GM23248 (cell line): ENCODE data around the gene YES1. TPM values are rescaled to one million over a fixed set of nuclear protein-coding genes. Genes with fewer than 3 reads are reported as not detected.

Source experiments
- DNase-seq: peaks from one replicate; pipeline ENCODE4 v3.0.0-alpha.2; 2015
- H2AFZ ChIP-seq: fragments of 200-600 bp; sonication (generic); 2 replicates; pipeline ENCODE4 v1.6.1; 2016; ENCODE audit warnings: antibody characterized with exemption
- H3F3A ChIP-seq: fragments of 200-600 bp; sonication (generic); 2 replicates; pipeline ENCODE4 v1.6.1; 2016; ENCODE audit warnings: mild to moderate bottlenecking, antibody characterized with exemption, mixed run types; ENCODE audit not compliant: insufficient read depth
- H3K27ac ChIP-seq: fragments of 200-600 bp; sonication (generic); 2 replicates; pipeline ENCODE4 v1.5.1; 2016; ENCODE audit warnings: mild to moderate bottlenecking
- H3K27me3 ChIP-seq: fragments of 200-600 bp; sonication (generic); replicated peaks from 2 replicates; pipeline ENCODE4 v1.6.1; 2016; ENCODE audit warnings: mild to moderate bottlenecking; ENCODE audit not compliant: insufficient read depth
- H3K36me3 ChIP-seq: fragments of 200-600 bp; sonication (generic); 2 replicates; pipeline ENCODE4 v1.6.1; 2016; ENCODE audit warnings: low read depth, mild to moderate bottlenecking
- H3K4me1 ChIP-seq: fragments of 200-600 bp; sonication (generic); 2 replicates; pipeline ENCODE4 v1.6.1; 2016; ENCODE audit warnings: mild to moderate bottlenecking; ENCODE audit not compliant: insufficient read depth
- H3K4me2 ChIP-seq: fragments of 200-600 bp; sonication (generic); one replicate; pipeline ENCODE4 v1.6.1; 2016; ENCODE audit warnings: mild to moderate bottlenecking; ENCODE audit not compliant: unreplicated experiment
- H3K4me3 ChIP-seq: fragments of 200-600 bp; sonication (generic); 2 replicates; pipeline ENCODE4 v1.5.1; 2016; ENCODE audit warnings: mild to moderate bottlenecking
- H3K79me2 ChIP-seq: fragments of 200-600 bp; sonication (generic); 2 replicates; pipeline ENCODE4 v1.6.1; 2016; ENCODE audit warnings: mild to moderate bottlenecking; ENCODE audit not compliant: insufficient read depth
- H3K9ac ChIP-seq: fragments of 200-600 bp; sonication (generic); 2 replicates; pipeline ENCODE4 v1.6.1; 2016; ENCODE audit warnings: mild to moderate bottlenecking
- H3K9me2 ChIP-seq: fragments of 200-600 bp; sonication (generic); 2 replicates; pipeline ENCODE4 v1.6.1; 2016; ENCODE audit warnings: mixed run types, mild to moderate bottlenecking, moderate library complexity; ENCODE audit not compliant: insufficient read depth
- H3K9me3 ChIP-seq: fragments of 200-600 bp; sonication (generic); one replicate; pipeline ENCODE4 v1.6.1; 2017; ENCODE audit warnings: low read depth
- H4K20me1 ChIP-seq: fragments of 200-600 bp; sonication (generic); 2 replicates; pipeline ENCODE4 v1.6.0; 2016; ENCODE audit not compliant: insufficient read depth
- EZH2 ChIP-seq: fragments of 200-600 bp; sonication (generic); IDR thresholded peaks from 2 replicates; pipeline ENCODE4 v1.6.1; 2018; ENCODE audit warnings: antibody characterized with exemption, mild to moderate bottlenecking; ENCODE audit not compliant: insufficient read depth, poor library complexity, severe bottlenecking
- EZH2phosphoT487 ChIP-seq: fragments of 200-600 bp; sonication (generic); IDR thresholded peaks from 2 replicates; pipeline ENCODE4 v1.6.1; 2018; ENCODE audit warnings: antibody characterized with exemption, moderate library complexity, mild to moderate bottlenecking, low read depth; ENCODE audit not compliant: insufficient read depth
- WGBS, 2 experiments: methylation state at CpG; one replicate each; pipeline ENCODE4 v1.1.6; 2015 to 2017; ENCODE audit warnings: low lambda C conversion rate in 2 of 2, low coverage in 1 of 2; ENCODE audit errors: missing lambda C conversion rate in 2 of 2; 5-methylcytosine and 5-hydroxymethylcytosine counted together
- in situ Hi-C: fragments of 300-500 bp; cut with MboI; formaldehyde crosslinking; loops from 2 replicates; pipeline ENCODE4 v1.15.0; 2020
- polyA plus RNA-seq: library from polyadenylated mRNA; unstranded; fragments of >200 nt; fragmentation: Nextera tagmentation; extraction: Ambion mirVana; gene quantifications from 2 replicates; pipeline ENCODE4 v1.2.1, GENCODE V29; 2016
- total RNA-seq: library from RNA; depleted of rRNA; stranded (reverse); fragments of >200 nt; shearing (Covaris generic); gene quantifications from 2 replicates; pipeline ENCODE4 v1.2.3, GENCODE V29; 2014

Gene YES1
- total and polyA plus RNA-seq, 2 experiments from 2014 or later = 23.6 to 89.9 TPM

DNA sequence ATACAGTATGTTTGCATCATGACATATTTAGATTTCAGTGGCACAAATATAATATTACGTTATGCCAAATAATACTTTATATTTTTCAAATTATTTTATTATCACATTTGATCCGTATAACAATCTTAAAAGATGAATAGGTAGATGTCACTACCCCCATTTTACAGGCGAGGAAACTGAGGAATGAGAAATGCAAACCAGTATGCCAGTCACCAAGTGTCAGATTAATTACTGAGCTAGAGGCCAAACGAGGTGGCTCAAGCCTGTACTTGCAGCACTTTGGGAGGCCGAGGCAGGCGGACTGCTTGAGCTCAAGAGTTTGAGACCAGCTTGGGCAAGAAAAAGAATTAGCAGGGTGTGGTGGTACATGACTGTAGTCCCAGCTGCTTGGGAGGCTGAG, 17.4 kb upstream of the YES1 start:
- no peaks in the 10 kb centered on the region for H3K79me2 ChIP-seq
- in situ Hi-C loops = loop anchor here (5.0 kb wide), 1 partner anchor 87 kb away; no protein-coding TSS in a partner anchor
- peaks cover 13% of the 10 kb centered on the region for H3F3A ChIP-seq
- no peaks in the 10 kb centered on the region for H3K9me3 ChIP-seq
- no peaks in the 10 kb centered on the region for H3K27me3 ChIP-seq
- no peaks in the 10 kb centered on the region for H3K36me3 ChIP-seq
- H4K20me1 ChIP-seq = no peaks in the 10 kb centered on the region
- no peak overlapping the region for H3K9ac ChIP-seq
- no peak overlapping the region for H3K4me2 ChIP-seq
- no peak overlapping the region for H3K27ac ChIP-seq
- no peaks in the 10 kb centered on the region for H3K9me2 ChIP-seq
- H3K4me3 ChIP-seq = no peak overlapping the region
- TF ChIP-seq EZH2 (no peak), EZH2phosphoT487 (no peak)
- H3K4me1 ChIP-seq = peaks cover 9% of the 10 kb centered on the region
- 97 to 100% methylated on average over 6 of the region's 6 CpGs for WGBS, 2 experiments
- no peak for DNase-seq
- H2AFZ ChIP-seq = no peak overlapping the region

GRCh38 chr18:827093-827677, 15.1 kb upstream of the YES1 start:
- Histone ChIP-seq H3K4me1 (peaks cover 9% of the 10 kb centered on the region), H3K9me3 (no peaks in the 10 kb centered on the region), H3K36me3 (no peaks in the 10 kb centered on the region), H3K9me2 (no peaks in the 10 kb centered on the region), H3K4me2 (no peak overlapping the region), H3K9ac (no peak overlapping the region), H3K27ac (no peak overlapping the region), H2AFZ (no peak overlapping the region), H4K20me1 (no peaks in the 10 kb centered on the region), H3F3A (peaks cover 13% of the 10 kb centered on the region), H3K4me3 (no peak overlapping the region), H3K79me2 (no peaks in the 10 kb centered on the region), H3K27me3 (no peaks in the 10 kb centered on the region)
- DNase-seq = no peak
- in situ Hi-C loops = loop anchor here (5.0 kb wide), 1 partner anchor 85 kb away; no protein-coding TSS in a partner anchor
- 78 to 92% methylated on average over 5 to 6 of the region's 6 CpGs for WGBS, 2 experiments
- TF ChIP-seq EZH2phosphoT487 = no peak
- no peak for TF ChIP-seq EZH2

- TF ChIP-seq EZH2 (no peak), EZH2phosphoT487 (no peak)
- Histone ChIP-seq H3K36me3 (no peaks in the 10 kb centered on the region), H3K9ac (no peak overlapping the region), H3K79me2 (no peaks in the 10 kb centered on the region), H3K4me1 (peaks cover 9% of the 10 kb centered on the region), H3K9me3 (no peaks in the 10 kb centered on the region), H3K27ac (no peak overlapping the region), H3K4me3 (no peak overlapping the region), H3F3A (peaks cover 13% of the 10 kb centered on the region), H3K27me3 (no peaks in the 10 kb centered on the region), H2AFZ (no peak overlapping the region), H3K4me2 (no peak overlapping the region), H3K9me2 (no peaks in the 10 kb centered on the region), H4K20me1 (no peaks in the 10 kb centered on the region)
- WGBS, 2 experiments = 86 to 87% methylated on average over 6 of the region's 6 CpGs
- in situ Hi-C loops = loop anchor here (5.0 kb wide), 1 partner anchor 84 kb away; no protein-coding TSS in a partner anchor
- no peak for DNase-seq
These were observed 14.0 kb upstream of the YES1 start for GRCh38 chr18:825891-826585.

DNA sequence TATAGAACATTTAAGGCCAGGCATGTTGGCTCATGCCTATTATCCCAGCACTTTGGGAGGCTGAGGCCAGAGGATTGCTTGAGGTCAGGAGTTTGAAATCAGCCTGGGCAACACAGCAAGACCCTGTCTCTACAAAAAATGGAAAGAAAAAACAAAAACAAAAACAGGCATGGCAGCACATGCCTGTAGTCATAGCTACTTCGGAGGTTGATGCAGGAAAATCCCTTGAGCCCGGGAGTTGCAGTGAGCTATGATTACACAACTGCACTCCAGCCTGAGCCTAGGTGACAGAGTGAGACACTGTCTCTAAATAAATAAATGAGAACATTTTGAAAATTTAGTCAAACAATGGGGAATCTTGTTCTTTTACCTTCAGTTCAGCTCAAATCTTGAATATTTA, 12.1 kb upstream of the YES1 start:
- Histone ChIP-seq H3K9ac (no peak overlapping the region), H3K4me3 (no peak overlapping the region), H4K20me1 (no peaks in the 10 kb centered on the region), H3K36me3 (no peaks in the 10 kb centered on the region), H3K79me2 (no peaks in the 10 kb centered on the region), H3F3A (no peaks in the 10 kb centered on the region), H3K27ac (no peak overlapping the region), H3K27me3 (no peaks in the 10 kb centered on the region), H3K4me2 (no peak overlapping the region), H3K4me1 (no peaks in the 10 kb centered on the region), H3K9me2 (no peaks in the 10 kb centered on the region), H2AFZ (no peak overlapping the region), H3K9me3 (no peaks in the 10 kb centered on the region)
- 92 to 98% methylated on average over 2 of the region's 2 CpGs for WGBS, 2 experiments
- in situ Hi-C loops = no loop called here
- no peak for TF ChIP-seq EZH2
- no peak for TF ChIP-seq EZH2phosphoT487
- no peak for DNase-seq
